Measurements from ENCODE around the gene UBQLN4.

DNA sequence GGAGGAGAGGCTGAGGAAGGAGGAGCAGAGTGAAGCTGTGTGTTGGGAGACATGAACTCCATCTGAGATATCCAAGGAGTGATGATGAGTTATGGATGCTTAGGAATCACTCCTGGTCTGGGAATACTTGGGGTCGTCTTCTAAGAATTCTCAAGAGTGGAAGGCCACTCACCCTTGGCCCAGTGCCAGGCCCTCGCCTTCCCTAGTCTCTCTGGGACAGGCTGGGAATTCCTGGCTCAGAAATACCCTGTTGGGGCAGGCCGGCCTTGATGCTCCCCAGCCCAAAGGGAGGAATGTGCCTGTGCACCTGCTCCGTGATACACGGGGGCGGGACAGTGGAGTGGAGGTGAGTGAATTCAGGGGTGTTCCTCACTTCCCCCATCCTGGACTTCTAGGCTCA, 48.3 kb upstream of the UBQLN4 start:
- TF ChIP-seq EZH2 (IDR thresholded peaks at IDR 0.05; ENCODE audit: borderline replicate concordance, low read depth, low read length, severe bottlenecking) = no peak
- TF ChIP-seq, protein P1, sequence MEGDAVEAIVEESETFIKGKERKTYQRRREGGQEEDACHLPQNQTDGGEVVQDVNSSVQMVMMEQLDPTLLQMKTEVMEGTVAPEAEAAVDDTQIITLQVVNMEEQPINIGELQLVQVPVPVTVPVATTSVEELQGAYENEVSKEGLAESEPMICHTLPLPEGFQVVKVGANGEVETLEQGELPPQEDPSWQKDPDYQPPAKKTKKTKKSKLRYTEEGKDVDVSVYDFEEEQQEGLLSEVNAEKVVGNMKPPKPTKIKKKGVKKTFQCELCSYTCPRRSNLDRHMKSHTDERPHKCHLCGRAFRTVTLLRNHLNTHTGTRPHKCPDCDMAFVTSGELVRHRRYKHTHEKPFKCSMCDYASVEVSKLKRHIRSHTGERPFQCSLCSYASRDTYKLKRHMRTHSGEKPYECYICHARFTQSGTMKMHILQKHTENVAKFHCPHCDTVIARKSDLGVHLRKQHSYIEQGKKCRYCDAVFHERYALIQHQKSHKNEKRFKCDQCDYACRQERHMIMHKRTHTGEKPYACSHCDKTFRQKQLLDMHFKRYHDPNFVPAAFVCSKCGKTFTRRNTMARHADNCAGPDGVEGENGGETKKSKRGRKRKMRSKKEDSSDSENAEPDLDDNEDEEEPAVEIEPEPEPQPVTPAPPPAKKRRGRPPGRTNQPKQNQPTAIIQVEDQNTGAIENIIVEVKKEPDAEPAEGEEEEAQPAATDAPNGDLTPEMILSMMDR (IDR thresholded peaks at IDR 0.05; ENCODE audit: borderline replicate concordance, extremely low read depth, low read length, poor library complexity, severe bottlenecking) = no peak

Data from DND-41 (cell line).